GM10266 (cell line): Measurements from ENCODE around the gene LDHB.
"Not testable (repeated sequence)": the region's sequence is repeated elsewhere in the genome, so short reads cannot be mapped to it uniquely, and the experiment has no call there.

Source experiments
- DNase-seq: peaks from one replicate; pipeline ENCODE4 v3.0.0; 2012; ENCODE audit errors: extremely low spot score
- CTCF ChIP-seq: IDR thresholded peaks from 2 replicates; pipeline ENCODE4 v1.5.1; 2012; ENCODE audit warnings: mild to moderate bottlenecking, low read depth; ENCODE audit not compliant: control insufficient read depth, insufficient read depth; ENCODE audit errors: missing control alignments

The LDHB gene

DNA sequence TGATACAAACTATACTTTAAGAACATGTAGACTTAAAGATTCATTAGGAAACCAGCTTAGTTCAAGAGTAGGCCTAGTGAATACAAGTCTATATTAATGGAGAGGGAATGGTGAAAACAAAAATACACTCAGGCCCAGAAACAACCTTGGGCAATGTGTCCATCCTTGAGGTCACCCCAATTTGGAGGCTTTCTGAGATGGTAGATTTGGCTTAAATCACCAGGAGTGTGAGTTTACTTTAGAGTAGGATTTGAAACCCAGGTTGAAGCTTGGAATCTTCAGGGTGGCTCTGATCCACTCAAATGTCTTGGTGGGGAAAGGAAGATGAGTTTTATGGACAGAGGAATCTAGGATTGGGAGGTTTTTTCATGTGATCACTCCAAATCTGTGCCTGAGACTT lies 10.5 kb downstream of the LDHB start:
- no peak for TF ChIP-seq CTCF
- DNase-seq: no peak

DNA sequence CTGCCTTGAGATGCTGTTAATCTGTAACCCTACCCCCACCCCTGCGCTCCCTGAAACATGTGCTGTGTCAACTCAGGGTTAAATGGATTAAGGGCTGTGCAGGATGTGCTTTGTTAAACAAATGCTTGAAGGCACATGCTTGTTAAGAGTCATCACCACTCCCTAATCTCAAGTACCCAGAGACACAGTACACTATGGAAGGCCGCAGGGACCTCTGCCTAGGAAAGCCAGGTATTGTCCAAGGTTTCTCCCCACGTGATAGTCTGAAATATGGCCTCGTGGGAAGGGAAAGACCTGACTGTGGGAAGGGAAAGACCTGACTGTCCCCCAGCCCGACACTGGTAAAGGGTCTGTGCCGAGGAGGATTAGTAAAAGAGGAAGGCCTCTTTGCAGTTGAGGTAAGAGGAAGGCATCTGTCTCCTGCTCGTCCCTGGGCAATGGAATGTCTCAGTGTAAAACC lies 12.6 kb downstream of the LDHB start:
- DNase-seq: not testable (repeated sequence)

DNA sequence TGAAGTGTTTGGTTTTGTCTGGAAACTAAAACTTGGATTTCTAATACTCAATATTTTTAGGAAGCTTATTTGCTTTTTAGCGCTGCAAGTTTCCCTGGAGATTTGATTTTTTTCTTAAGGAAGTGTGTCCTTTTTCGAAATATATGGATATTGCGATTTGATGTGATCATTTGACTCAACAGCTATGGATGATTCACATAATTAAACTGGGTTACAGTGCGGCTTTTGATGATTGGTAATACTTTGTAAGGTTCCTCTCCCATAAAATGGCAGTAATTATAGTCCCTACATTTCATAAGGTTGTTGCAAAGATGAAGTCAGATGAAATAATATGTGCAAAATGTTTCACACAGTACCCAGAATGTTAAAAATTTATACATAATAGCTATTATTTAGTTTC lies 13.1 kb downstream of the LDHB start:
- no peak for DNase-seq
- TF ChIP-seq CTCF: no peak

- no peak for TF ChIP-seq CTCF
- DNase-seq: no peak
These were observed 13.9 kb downstream of the LDHB start for GRCh38 chr12:21643758-21644157.

DNA sequence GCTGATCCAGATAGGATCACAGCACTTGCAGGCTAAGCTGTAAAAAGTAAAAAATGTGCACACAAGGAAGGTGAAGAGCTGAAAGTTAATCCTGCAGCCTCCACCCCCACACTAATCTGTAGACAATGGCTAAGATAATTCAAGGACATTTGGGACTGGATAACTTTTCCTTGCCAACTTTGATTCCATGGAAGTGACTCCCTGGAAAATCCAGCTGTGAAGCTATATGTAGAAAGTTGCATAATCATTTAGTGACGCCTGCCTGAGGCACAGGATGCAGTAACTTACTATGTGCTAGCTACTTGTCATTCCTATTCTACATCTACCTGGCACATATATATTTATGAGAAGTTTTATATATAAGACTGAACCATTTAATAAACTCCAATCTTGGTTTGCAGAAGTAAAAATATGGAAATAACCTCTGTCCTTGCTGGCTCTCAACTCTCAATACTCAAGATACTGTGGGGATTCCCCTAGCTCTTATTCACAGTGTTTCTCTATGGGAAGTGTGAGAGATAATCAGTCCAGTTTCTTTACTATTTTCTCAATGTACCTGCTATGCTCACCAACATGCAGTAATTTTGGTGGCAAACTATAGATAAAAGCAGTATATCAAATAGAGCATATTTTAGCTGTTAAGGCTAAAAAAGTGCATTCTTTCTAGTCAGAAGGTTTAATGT lies 14.8 kb downstream of the LDHB start:
- DNase-seq: no peak
- no peak for TF ChIP-seq CTCF

- no peak for DNase-seq
- TF ChIP-seq CTCF: no peak
These were observed 19.4 kb downstream of the LDHB start for GRCh38 chr12:21638054-21638891.

GRCh38 chr12:21634245-21634644 lies 23.4 kb downstream of the LDHB start:
- no peak for TF ChIP-seq CTCF
- no peak for DNase-seq
